Activated naive CD8-positive, alpha-beta T cell treated with anti-CD3 and anti-CD28 coated beads for 36 hours (primary cell): ENCODE results near the gene INSM1. TPM values are rescaled to one million over a fixed set of nuclear protein-coding genes. Genes with fewer than 3 reads are reported as not detected.

Experiments
- DNase-seq: peaks from one replicate; pipeline ENCODE4 v3.0.0; 2021
- H3K27ac Mint-ChIP-seq: one replicate; pipeline ENCODE4 v1.8.0; 2022; ENCODE audit warnings: mild to moderate bottlenecking, moderate library complexity, mixed read lengths
- H3K27me3 Mint-ChIP-seq: one replicate; pipeline ENCODE4 v1.8.0; 2022; ENCODE audit warnings: mild to moderate bottlenecking, mixed read lengths
- H3K36me3 Mint-ChIP-seq: one replicate; pipeline ENCODE4 v1.8.0; 2021; ENCODE audit warnings: mild to moderate bottlenecking, mixed read lengths
- H3K4me1 Mint-ChIP-seq: one replicate; pipeline ENCODE4 v1.8.0; 2021; ENCODE audit warnings: mixed read lengths
- H3K4me3 Mint-ChIP-seq: one replicate; pipeline ENCODE4 v1.8.0; 2022; ENCODE audit warnings: mild to moderate bottlenecking, moderate library complexity, mixed read lengths
- H3K9me3 Mint-ChIP-seq: one replicate; pipeline ENCODE4 v1.8.0; 2022; ENCODE audit warnings: mixed read lengths
- total RNA-seq, 2 experiments: library from RNA; stranded (reverse); gene quantifications; one replicate each; pipeline ENCODE4 v1.2.3, GENCODE V29; 2021

The INSM1 gene
- total RNA-seq, 2 experiments from 2014 or later: 0.19 to 0.34 TPM

- H3K27me3 Mint-ChIP-seq: no peaks in the 10 kb centered on the region
- H3K36me3 Mint-ChIP-seq: peaks cover 6% of the 10 kb centered on the region
- H3K9me3 Mint-ChIP-seq: no peaks in the 10 kb centered on the region
- H3K27ac Mint-ChIP-seq: no peak overlapping the region
- no peak overlapping the region for H3K4me3 Mint-ChIP-seq
- DNase-seq: no peak
- H3K4me1 Mint-ChIP-seq: peaks cover 5% of the 10 kb centered on the region
Observed at GRCh38 chr20:20415321-20415720, 47.4 kb downstream of the INSM1 start.

GRCh38 chr20:20417876-20418676, 50.2 kb downstream of the INSM1 start:
- no peak for DNase-seq
- Mint-ChIP-seq H3K9me3 (no peaks in the 10 kb centered on the region), H3K4me1 (peaks cover 5% of the 10 kb centered on the region), H3K36me3 (peaks cover 6% of the 10 kb centered on the region), H3K27ac (no peak overlapping the region), H3K27me3 (no peaks in the 10 kb centered on the region), H3K4me3 (no peak overlapping the region)
